Measurements from ENCODE around the gene KRTAP25-1. TPM values are rescaled to one million over a fixed set of nuclear protein-coding genes. Genes with fewer than 3 reads are reported as not detected.

Gene KRTAP25-1
- total and polyA plus RNA-seq, 2 donors = not detected

GRCh38 chr21:30271611-30272010, 17.7 kb downstream of the KRTAP25-1 start:
- WGBS = 53% methylated on average over 1 of the region's 1 CpG
- Histone ChIP-seq H3K27ac (ENCODE audit: low read depth) (no peak overlapping the region), H3K4me3 (ENCODE audit: low read depth, low read length) (no peak overlapping the region), H3K4me1 (ENCODE audit: insufficient read depth) (no peaks in the 10 kb centered on the region), H3K36me3 (ENCODE audit: insufficient read depth) (no peaks in the 10 kb centered on the region)
- DNase-seq (ENCODE audit: extremely low spot score) = no peak

GRCh38 chr21:30271156-30271555, 18.2 kb downstream of the KRTAP25-1 start:
- Histone ChIP-seq H3K4me3 (ENCODE audit: low read depth, low read length) (no peak overlapping the region), H3K27ac (ENCODE audit: low read depth) (no peak overlapping the region), H3K36me3 (ENCODE audit: insufficient read depth) (no peaks in the 10 kb centered on the region), H3K4me1 (ENCODE audit: insufficient read depth) (no peaks in the 10 kb centered on the region)
- WGBS = 42% methylated on average over 5 of the region's 5 CpGs
- no peak for DNase-seq (ENCODE audit: extremely low spot score)

GRCh38 chr21:30269803-30270530, 19.3 kb downstream of the KRTAP25-1 start:
- Histone ChIP-seq H3K4me1 (ENCODE audit: insufficient read depth) (no peaks in the 10 kb centered on the region), H3K4me3 (ENCODE audit: low read depth, low read length) (no peak overlapping the region), H3K36me3 (ENCODE audit: insufficient read depth) (no peaks in the 10 kb centered on the region), H3K27ac (ENCODE audit: low read depth) (no peak overlapping the region)
- no peak for DNase-seq (ENCODE audit: extremely low spot score)
- 38% methylated on average over 3 of the region's 3 CpGs for WGBS

GRCh38 chr21:30268608-30269197, 20.6 kb downstream of the KRTAP25-1 start:
- WGBS = 78% methylated on average over 5 of the region's 5 CpGs
- Histone ChIP-seq H3K27ac (ENCODE audit: low read depth) (no peak overlapping the region), H3K36me3 (ENCODE audit: insufficient read depth) (no peaks in the 10 kb centered on the region), H3K4me1 (ENCODE audit: insufficient read depth) (no peaks in the 10 kb centered on the region), H3K4me3 (ENCODE audit: low read depth, low read length) (no peak overlapping the region)
- DNase-seq (ENCODE audit: extremely low spot score) = no peak

- 75% methylated on average over 4 of the region's 4 CpGs for WGBS
Observed at GRCh38 chr21:30257773-30258172, 31.5 kb downstream of the KRTAP25-1 start.

GRCh38 chr21:30256100-30256499, 33.2 kb downstream of the KRTAP25-1 start:
- H3K4me3 ChIP-seq (ENCODE audit: low read depth, low read length) = no peak overlapping the region
- 86% methylated on average over 4 of the region's 4 CpGs for WGBS
- no peak for DNase-seq (ENCODE audit: extremely low spot score)
- H3K27ac ChIP-seq (ENCODE audit: low read depth) = no peak overlapping the region
- no peaks in the 10 kb centered on the region for H3K36me3 ChIP-seq (ENCODE audit: insufficient read depth)
- no peaks in the 10 kb centered on the region for H3K4me1 ChIP-seq (ENCODE audit: insufficient read depth)

More at GRCh38 chr21:30257773-30258172, 31.5 kb downstream of the KRTAP25-1 start:
- no peak for DNase-seq (ENCODE audit: extremely low spot score)
- no peak overlapping the region for H3K4me3 ChIP-seq (ENCODE audit: low read depth, low read length)
- no peak overlapping the region for H3K27ac ChIP-seq (ENCODE audit: low read depth)
- no peaks in the 10 kb centered on the region for H3K36me3 ChIP-seq (ENCODE audit: insufficient read depth)
- no peaks in the 10 kb centered on the region for H3K4me1 ChIP-seq (ENCODE audit: insufficient read depth)

- no peak overlapping the region for H3K27ac ChIP-seq (ENCODE audit: low read depth)
- H3K36me3 ChIP-seq (ENCODE audit: insufficient read depth) = no peaks in the 10 kb centered on the region
- no peak overlapping the region for H3K4me3 ChIP-seq (ENCODE audit: low read depth, low read length)
- 38% methylated on average over 1 of the region's 1 CpG for WGBS
- DNase-seq (ENCODE audit: extremely low spot score) = no peak
- no peaks in the 10 kb centered on the region for H3K4me1 ChIP-seq (ENCODE audit: insufficient read depth)
Observed at GRCh38 chr21:30255679-30256078, 33.6 kb downstream of the KRTAP25-1 start.

GRCh38 chr21:30251781-30252180, 37.5 kb downstream of the KRTAP25-1 start:
- Histone ChIP-seq H3K36me3 (ENCODE audit: insufficient read depth) (no peaks in the 10 kb centered on the region), H3K4me3 (ENCODE audit: low read depth, low read length) (no peak overlapping the region), H3K27ac (ENCODE audit: low read depth) (no peak overlapping the region), H3K4me1 (ENCODE audit: insufficient read depth) (no peaks in the 10 kb centered on the region)
- no peak for DNase-seq (ENCODE audit: extremely low spot score)
- 73% methylated on average over 1 of the region's 1 CpG for WGBS

- Histone ChIP-seq H3K4me3 (ENCODE audit: low read depth, low read length) (no peak overlapping the region), H3K27ac (ENCODE audit: low read depth) (no peak overlapping the region), H3K4me1 (ENCODE audit: insufficient read depth) (no peaks in the 10 kb centered on the region), H3K36me3 (ENCODE audit: insufficient read depth) (peaks cover 2% of the 10 kb centered on the region)
- DNase-seq (ENCODE audit: extremely low spot score) = no peak
- 81% methylated on average over 3 of the region's 3 CpGs for WGBS
Observed at GRCh38 chr21:30249936-30250335, 39.4 kb downstream of the KRTAP25-1 start.

- Histone ChIP-seq H3K4me3 (ENCODE audit: low read depth, low read length) (no peak overlapping the region), H3K27ac (ENCODE audit: low read depth) (no peak overlapping the region), H3K4me1 (ENCODE audit: insufficient read depth) (no peaks in the 10 kb centered on the region), H3K36me3 (ENCODE audit: insufficient read depth) (peaks cover 2% of the 10 kb centered on the region)
- DNase-seq (ENCODE audit: extremely low spot score) = no peak
- 81% methylated on average over 9 of the region's 9 CpGs for WGBS
Observed at GRCh38 chr21:30248844-30249243, 40.5 kb downstream of the KRTAP25-1 start.

GRCh38 chr21:30245061-30245460, 44.3 kb downstream of the KRTAP25-1 start:
- no peak for DNase-seq (ENCODE audit: extremely low spot score)
- Histone ChIP-seq H3K27ac (ENCODE audit: low read depth) (no peak overlapping the region), H3K4me1 (ENCODE audit: insufficient read depth) (no peaks in the 10 kb centered on the region), H3K4me3 (ENCODE audit: low read depth, low read length) (no peak overlapping the region), H3K36me3 (ENCODE audit: insufficient read depth) (peaks cover 2% of the 10 kb centered on the region)

GRCh38 chr21:30243691-30244090, 45.6 kb downstream of the KRTAP25-1 start:
- Histone ChIP-seq H3K4me3 (ENCODE audit: low read depth, low read length) (no peak overlapping the region), H3K36me3 (ENCODE audit: insufficient read depth) (peaks cover 2% of the 10 kb centered on the region), H3K27ac (ENCODE audit: low read depth) (no peak overlapping the region), H3K4me1 (ENCODE audit: insufficient read depth) (no peaks in the 10 kb centered on the region)
- no peak for DNase-seq (ENCODE audit: extremely low spot score)

- peaks cover 2% of the 10 kb centered on the region for H3K36me3 ChIP-seq (ENCODE audit: insufficient read depth)
- WGBS = 67% methylated on average over 3 of the region's 3 CpGs
- no peak overlapping the region for H3K4me3 ChIP-seq (ENCODE audit: low read depth, low read length)
- no peak overlapping the region for H3K27ac ChIP-seq (ENCODE audit: low read depth)
- H3K4me1 ChIP-seq (ENCODE audit: insufficient read depth) = no peaks in the 10 kb centered on the region
- DNase-seq (ENCODE audit: extremely low spot score) = no peak
Observed at GRCh38 chr21:30240661-30241060, 48.7 kb downstream of the KRTAP25-1 start.
